ENCODE data around the gene PTGES2. TPM values are rescaled to one million over a fixed set of nuclear protein-coding genes. Genes with fewer than 3 reads are reported as not detected.

The PTGES2 gene
- polyA plus RNA-seq, 1 donor = 44.1 TPM

- no peak for DNase-seq (ENCODE audit: low read depth)
Observed at GRCh38 chr9:128153060-128153946, 25.8 kb upstream of the PTGES2 start.

GRCh38 chr9:128152133-128153059, 24.9 kb upstream of the PTGES2 start:
- no peak for DNase-seq (ENCODE audit: low read depth)

GRCh38 chr9:128151309-128152132, 24.0 kb upstream of the PTGES2 start:
- no peak for DNase-seq (ENCODE audit: low read depth)

GRCh38 chr9:128150594-128151308, 23.2 kb upstream of the PTGES2 start:
- no peak for DNase-seq (ENCODE audit: low read depth)

- DNase-seq (ENCODE audit: low read depth) = no peak
Observed at GRCh38 chr9:128149951-128150593, 22.5 kb upstream of the PTGES2 start.

GRCh38 chr9:128149001-128149701, 21.6 kb upstream of the PTGES2 start, which contains the start of gene LCN2:
LCN2 (plus strand) TSS chr9:128149453; CDS start chr9:128149526, 73 bp downstream.
- DNase-seq (ENCODE audit: low read depth) = no peak

- DNase-seq (ENCODE audit: low read depth) = no peak
Observed at GRCh38 chr9:128148509-128149000, 21.0 kb upstream of the PTGES2 start.

- DNase-seq (ENCODE audit: low read depth) = no peak
Observed at GRCh38 chr9:128146591-128147120, 19.1 kb upstream of the PTGES2 start.

GRCh38 chr9:128145951-128146351, 18.4 kb upstream of the PTGES2 start:
- no peak for DNase-seq (ENCODE audit: low read depth)

GRCh38 chr9:128145536-128145935, 18.0 kb upstream of the PTGES2 start:
- no peak for DNase-seq (ENCODE audit: low read depth)

GRCh38 chr9:128144239-128145181, 17.0 kb upstream of the PTGES2 start:
- no peak for DNase-seq (ENCODE audit: low read depth)

- DNase-seq (ENCODE audit: low read depth) = no peak
Observed at GRCh38 chr9:128143525-128144238, 16.2 kb upstream of the PTGES2 start.

GRCh38 chr9:128142596-128142995, 15.1 kb upstream of the PTGES2 start:
- no peak for DNase-seq (ENCODE audit: low read depth)

- DNase-seq (ENCODE audit: low read depth) = no peak
Observed at GRCh38 chr9:128142061-128142460, 14.5 kb upstream of the PTGES2 start.

GRCh38 chr9:128141604-128142003, 14.1 kb upstream of the PTGES2 start:
- no peak for DNase-seq (ENCODE audit: low read depth)

GRCh38 chr9:128139621-128140020, 12.1 kb upstream of the PTGES2 start:
- DNase-seq (ENCODE audit: low read depth) = no peak

GRCh38 chr9:128138001-128138400, 10.5 kb upstream of the PTGES2 start:
- no peak for DNase-seq (ENCODE audit: low read depth)

Data from forelimb muscle (tissue), 1 donor.